HEK293 (cell line): ENCODE data around the gene MAEA.

ENCODE experiments used
- CTCF ChIA-PET: fragments of 350-600 bp; formaldehyde crosslinking; extraction: SDS; loops from one replicate; lab custom pipeline; 2021; ENCODE audit warnings: antibody characterized with exemption; lab: Yijun Ruan, JAX
- POLR2A ChIA-PET: fragments of 300-600 bp; formaldehyde crosslinking; extraction: SDS; loops from one replicate; lab custom pipeline; 2020; ENCODE audit warnings: antibody characterized with exemption, inconsistent platforms; lab: Yijun Ruan, JAX
- H3K27ac ChIP-seq: fragments of 200-500 bp; sonication (Bioruptor generic); 2 replicates; pipeline ENCODE4 v1.5.1; 2014; ENCODE audit warnings: low read depth, low read length, control low read depth, inconsistent platforms; ENCODE audit errors: extremely low read depth
- H3K36me3 ChIP-seq, 2 experiments: fragments of 200-500 bp in 1 of 2; sonication (Bioruptor generic) in 1 of 2; 1 replicate in 1 of 2; 2 replicates in 1 of 2; pipeline ENCODE4 v1.5.1; 2014 to 2017; ENCODE audit warnings: inconsistent platforms in 2 of 2, low read length in 2 of 2; ENCODE audit not compliant: control insufficient read depth in 2 of 2, insufficient read depth in 1 of 2
- H3K4me1 ChIP-seq: fragments of 200-500 bp; sonication (Bioruptor generic); 2 replicates; pipeline ENCODE4 v1.5.1; 2014; ENCODE audit warnings: mild to moderate bottlenecking, low read length, inconsistent platforms; ENCODE audit not compliant: control insufficient read depth, insufficient read depth
- H3K4me3 ChIP-seq: 2 replicates; pipeline ENCODE4 v1.5.1; 2011; ENCODE audit warnings: low read depth, mild to moderate bottlenecking, control low read depth, low read length, moderate library complexity
- H3K9me3 ChIP-seq: fragments of 200-500 bp; sonication (Bioruptor generic); 2 replicates; pipeline ENCODE4 v1.5.1; 2014; ENCODE audit warnings: low read depth, low read length, inconsistent platforms; ENCODE audit not compliant: control insufficient read depth, insufficient read depth
- BCL6B ChIP-seq: fragments of 450-650 bp; formaldehyde crosslinking; IDR thresholded peaks from 2 replicates; pipeline ENCODE4 v1.5.1; 2017; ENCODE audit warnings: missing biosample characterization, missing genetic modification characterization
- FEZF1 ChIP-seq: fragments of 450-650 bp; formaldehyde crosslinking; IDR thresholded peaks from 2 replicates; pipeline ENCODE4 v1.5.1; 2016; ENCODE audit warnings: missing biosample characterization, missing genetic modification characterization
- HOXA7 ChIP-seq: sonication (generic); formaldehyde crosslinking; IDR thresholded peaks from 2 replicates; pipeline ENCODE4 v1.8.1; 2022; ENCODE audit warnings: missing genetic modification reagents, borderline replicate concordance
- HOXD13 ChIP-seq: sonication (generic); formaldehyde crosslinking; IDR thresholded peaks from 2 replicates; pipeline ENCODE4 v1.8.0; 2022; ENCODE audit warnings: missing genetic modification reagents, borderline replicate concordance
- TSHZ1 ChIP-seq: fragments of 450-650 bp; formaldehyde crosslinking; IDR thresholded peaks from 2 replicates; pipeline ENCODE4 v1.5.1; 2016; ENCODE audit warnings: missing biosample characterization, missing genetic modification characterization, borderline replicate concordance
- ZBTB44 ChIP-seq: fragments of 450-650 bp; IDR thresholded peaks from 2 replicates; pipeline ENCODE4 v1.5.1; 2018; ENCODE audit warnings: missing biosample characterization, mild to moderate bottlenecking, missing genetic modification characterization
- ZBTB6 ChIP-seq: fragments of 450-650 bp; formaldehyde crosslinking; IDR thresholded peaks from 2 replicates; pipeline ENCODE4 v1.5.1; 2017; ENCODE audit warnings: missing biosample characterization, missing genetic modification characterization
- ZNF10 ChIP-seq: fragments of 450-650 bp; formaldehyde crosslinking; IDR thresholded peaks from 2 replicates; pipeline ENCODE4 v1.5.1; 2017; ENCODE audit warnings: missing biosample characterization, missing genetic modification characterization
- ZNF138 ChIP-seq: fragments of 450-650 bp; formaldehyde crosslinking; IDR thresholded peaks from 2 replicates; pipeline ENCODE4 v1.5.1; 2016; ENCODE audit warnings: missing biosample characterization, missing genetic modification characterization, borderline replicate concordance
- ZNF155 ChIP-seq: fragments of 450-650 bp; formaldehyde crosslinking; IDR thresholded peaks from 2 replicates; pipeline ENCODE4 v1.5.1; 2016; ENCODE audit warnings: missing biosample characterization, missing genetic modification characterization
- ZNF2 ChIP-seq: fragments of 450-650 bp; formaldehyde crosslinking; IDR thresholded peaks from 2 replicates; pipeline ENCODE4 v1.5.1; 2016; ENCODE audit warnings: missing biosample characterization, missing genetic modification characterization
- ZNF449 ChIP-seq: fragments of 450-650 bp; formaldehyde crosslinking; IDR thresholded peaks from 2 replicates; pipeline ENCODE4 v1.5.1; 2017; ENCODE audit warnings: missing biosample characterization, mild to moderate bottlenecking, missing genetic modification characterization, moderate library complexity
- ZNF501 ChIP-seq: fragments of 450-650 bp; formaldehyde crosslinking; IDR thresholded peaks from 2 replicates; pipeline ENCODE4 v1.5.1; 2016; ENCODE audit warnings: missing biosample characterization, missing genetic modification characterization
- ZNF510 ChIP-seq: fragments of 450-650 bp; formaldehyde crosslinking; IDR thresholded peaks from 2 replicates; pipeline ENCODE4 v1.5.1; 2018; ENCODE audit warnings: mild to moderate bottlenecking, missing genetic modification characterization, missing biosample characterization; ENCODE audit not compliant: insufficient replicate concordance
- ZNF530 ChIP-seq: fragments of 450-650 bp; formaldehyde crosslinking; IDR thresholded peaks from 2 replicates; pipeline ENCODE4 v1.5.1; 2016; ENCODE audit warnings: low read depth, missing biosample characterization, missing genetic modification characterization
- ZNF654 ChIP-seq: fragments of 450-650 bp; formaldehyde crosslinking; IDR thresholded peaks from 2 replicates; pipeline ENCODE4 v1.5.1; 2016; ENCODE audit warnings: low read depth, missing biosample characterization, missing genetic modification characterization
- ZNF664 ChIP-seq: fragments of 450-650 bp; formaldehyde crosslinking; IDR thresholded peaks from 2 replicates; pipeline ENCODE4 v1.5.1; 2016; ENCODE audit warnings: missing biosample characterization, missing genetic modification characterization
- ZNF670 ChIP-seq: fragments of 450-650 bp; formaldehyde crosslinking; IDR thresholded peaks from 2 replicates; pipeline ENCODE4 v1.5.1; 2016; ENCODE audit warnings: missing biosample characterization, missing genetic modification characterization, low read depth
- ZNF747 ChIP-seq: fragments of 450-650 bp; formaldehyde crosslinking; IDR thresholded peaks from 2 replicates; pipeline ENCODE4 v1.5.1; 2016; ENCODE audit warnings: missing biosample characterization, missing genetic modification characterization
- ZNF76 ChIP-seq: fragments of 450-650 bp; formaldehyde crosslinking; IDR thresholded peaks from 2 replicates; pipeline ENCODE4; 2016; ENCODE audit warnings: low read depth, missing biosample characterization, missing genetic modification characterization, borderline replicate concordance
- ZNF837 ChIP-seq: fragments of 450-650 bp; formaldehyde crosslinking; IDR thresholded peaks from 2 replicates; pipeline ENCODE4 v1.5.1; 2016; ENCODE audit warnings: missing biosample characterization, missing genetic modification characterization
- ZXDB ChIP-seq: fragments of 450-650 bp; formaldehyde crosslinking; IDR thresholded peaks from 2 replicates; pipeline ENCODE4 v1.5.1; 2016; ENCODE audit warnings: missing biosample characterization, missing genetic modification characterization

Gene MAEA

GRCh38 chr4:1302159-1302558, 12.5 kb downstream of the MAEA start (continued):
- TF ChIP-seq ZNF449 (no peak), BCL6B (tag by site-specific recombination) (no peak), ZNF530 (tag by site-specific recombination) (no peak), ZXDB (no peak), ZNF747 (tag by site-specific recombination) (no peak)
- TF ChIP-seq, all 188 proteins: peak for 0

- Histone ChIP-seq H3K9me3 (no peaks in the 10 kb centered on the region), H3K36me3 (peaks cover 0 to 19% of the 10 kb centered on the region in 2 experiments; a peak in 2 of 3 replicates), H3K4me1 (no peaks in the 10 kb centered on the region), H3K4me3 (no peak overlapping the region), H3K27ac (no peak overlapping the region)
- TF ChIP-seq HOXD13 (CRISPR knock-in tag) (no peak), ZNF837 (tag by site-specific recombination) (no peak), ZNF510 (no peak), ZNF501 (no peak), ZNF155 (no peak), FEZF1 (no peak)
- ChIA-PET POLR2A (no interaction called here), CTCF (no interaction called here)
Measured at GRCh38 chr4:1305261-1305711, 15.6 kb downstream of the MAEA start.

GRCh38 chr4:1305781-1306455, 16.2 kb downstream of the MAEA start:
- no peak for TF ChIP-seq ZNF2 (tag by site-specific recombination)
- TF ChIP-seq BCL6B (tag by site-specific recombination) = no peak
- no peak for TF ChIP-seq HOXA7 (CRISPR knock-in tag)
- TF ChIP-seq ZNF138 = no peak
- no peak for TF ChIP-seq ZNF670 (tag by site-specific recombination)
- TF ChIP-seq ZBTB6 (tag by site-specific recombination) = no peak
- no peak for TF ChIP-seq ZNF10
- TF ChIP-seq TSHZ1 (tag by site-specific recombination) = no peak
- TF ChIP-seq ZNF76 (tag by site-specific recombination) = no peak
- TF ChIP-seq ZNF664 (tag by site-specific recombination) = no peak
- TF ChIP-seq ZNF747 (tag by site-specific recombination) = no peak
- TF ChIP-seq ZNF654 = no peak
- TF ChIP-seq ZBTB44 (tag by site-specific recombination) = no peak
- no peaks in the 10 kb centered on the region for H3K4me1 ChIP-seq
- no peak overlapping the region for H3K27ac ChIP-seq
- POLR2A ChIA-PET = no interaction called here
- CTCF ChIA-PET = no interaction called here
- peaks cover 0 to 13% of the 10 kb centered on the region in 2 experiments; a peak in 2 of 3 replicates for H3K36me3 ChIP-seq
- no peak overlapping the region for H3K4me3 ChIP-seq
- H3K9me3 ChIP-seq = no peaks in the 10 kb centered on the region
